ENCODE results near the gene SLC37A3.

Gene SLC37A3

GRCh38 chr7:140441519-140441918 is 43.2 kb upstream of the SLC37A3 start:
- ATAC-seq: no peak
- TF ChIP-seq TOX (CRISPR knock-in tag; IDR thresholded peaks at IDR 0.05; ENCODE audit: borderline replicate concordance): no peak
- no peak for TF ChIP-seq ZFP30 (CRISPR knock-in tag; IDR thresholded peaks at IDR 0.05)
- no peak for TF ChIP-seq CREB5 (CRISPR knock-in tag; IDR thresholded peaks at IDR 0.05; ENCODE audit: low read depth)
- no peak for TF ChIP-seq ZNF565 (CRISPR knock-in tag; conservative IDR thresholded peaks at IDR 0.05; ENCODE audit: low read depth)
- TF ChIP-seq BACH2 (CRISPR knock-in tag; IDR thresholded peaks at IDR 0.05; ENCODE audit: borderline replicate concordance): no peak
- TF ChIP-seq ISL1 (CRISPR knock-in tag; IDR thresholded peaks at IDR 0.05): no peak
- TF ChIP-seq OSR1 (CRISPR knock-in tag; IDR thresholded peaks at IDR 0.05): no peak
- no peak for TF ChIP-seq PATZ1 (CRISPR knock-in tag; IDR thresholded peaks at IDR 0.05; ENCODE audit: borderline replicate concordance)
- TF ChIP-seq TCF4 (CRISPR knock-in tag; IDR thresholded peaks at IDR 0.05; ENCODE audit: borderline replicate concordance): no peak
- no peak for TF ChIP-seq SNAI2 (CRISPR knock-in tag; IDR thresholded peaks at IDR 0.05)
- TF ChIP-seq CSRNP3 (CRISPR knock-in tag; IDR thresholded peaks at IDR 0.05): no peak
- TF ChIP-seq TSHZ2 (CRISPR knock-in tag; IDR thresholded peaks at IDR 0.05): no peak
- TF ChIP-seq POU6F1 (CRISPR knock-in tag; IDR thresholded peaks at IDR 0.05; ENCODE audit: borderline replicate concordance, low read depth): no peak
- TF ChIP-seq RARB (CRISPR knock-in tag; IDR thresholded peaks at IDR 0.05): no peak
- no peak for TF ChIP-seq GLIS3 (CRISPR knock-in tag; IDR thresholded peaks at IDR 0.05)
- TF ChIP-seq ZNF8 (CRISPR knock-in tag; IDR thresholded peaks at IDR 0.05): no peak
- no peak for TF ChIP-seq ESRRG (CRISPR knock-in tag; IDR thresholded peaks at IDR 0.05)

- no peak for ATAC-seq
- TF ChIP-seq CSDC2 (CRISPR knock-in tag; IDR thresholded peaks at IDR 0.05) (no peak), ESRRG (CRISPR knock-in tag; IDR thresholded peaks at IDR 0.05) (no peak), CREB5 (CRISPR knock-in tag; IDR thresholded peaks at IDR 0.05; ENCODE audit: low read depth) (no peak), GLIS3 (CRISPR knock-in tag; IDR thresholded peaks at IDR 0.05) (no peak), ARNTL (CRISPR knock-in tag; IDR thresholded peaks at IDR 0.05; ENCODE audit: borderline replicate concordance, low read depth) (no peak), RARB (CRISPR knock-in tag; IDR thresholded peaks at IDR 0.05) (no peak), ZNF70 (CRISPR knock-in tag; IDR thresholded peaks at IDR 0.05) (no peak), BACH2 (CRISPR knock-in tag; IDR thresholded peaks at IDR 0.05; ENCODE audit: borderline replicate concordance) (no peak), SNAI2 (CRISPR knock-in tag; IDR thresholded peaks at IDR 0.05) (no peak), ZFP3 (CRISPR knock-in tag; IDR thresholded peaks at IDR 0.05) (no peak), ISL1 (CRISPR knock-in tag; IDR thresholded peaks at IDR 0.05) (no peak)
Observed at GRCh38 chr7:140440593-140440992, 42.3 kb upstream of the SLC37A3 start.

Measured in SK-N-SH treated with all-trans-retinoic acid at 6 μM for 48 hours (cell line).